Mesothelial cell of epicardium (in vitro differentiated cells): ENCODE results near the gene YBEY. TPM values are rescaled to one million over a fixed set of nuclear protein-coding genes. Genes with fewer than 3 reads are reported as not detected.

Source experiments
- DNase-seq, 2 experiments: peaks; one replicate each; pipeline ENCODE4 v3.0.0; 2021; ENCODE audit warnings: low spot score in 2 of 2; ENCODE audit not compliant: unreplicated experiment in 2 of 2
- H3K27ac Mint-ChIP-seq: 2 replicates; pipeline ENCODE4 v1.8.0; 2021; ENCODE audit warnings: mixed read lengths
- H3K27me3 Mint-ChIP-seq: 2 replicates; pipeline ENCODE4 v1.8.0; 2021; ENCODE audit warnings: low read depth, mixed read lengths
- H3K36me3 Mint-ChIP-seq: 2 replicates; pipeline ENCODE4 v1.8.0; 2021; ENCODE audit warnings: mixed read lengths
- H3K4me1 Mint-ChIP-seq: 2 replicates; pipeline ENCODE4 v1.8.0; 2021; ENCODE audit warnings: mixed read lengths
- H3K4me3 Mint-ChIP-seq: 2 replicates; pipeline ENCODE4 v1.8.0; 2021; ENCODE audit warnings: mild to moderate bottlenecking, moderate library complexity, mixed read lengths
- H3K9me3 Mint-ChIP-seq: 2 replicates; pipeline ENCODE4 v1.8.0; 2021; ENCODE audit warnings: mixed read lengths
- CTCF ChIP-seq: fragments of 200-600 bp; sonication (generic); IDR thresholded peaks from one replicate; pipeline ENCODE4 v1.5.0; 2021; ENCODE audit warnings: antibody characterized with exemption; ENCODE audit not compliant: unreplicated experiment
- total RNA-seq: library from RNA; stranded (reverse); gene quantifications from 3 replicates; pipeline ENCODE4 v1.2.1, GENCODE V29; 2021

The YBEY gene
- total RNA-seq, 1 donor from 2014 or later, result 18.4 TPM

DNA sequence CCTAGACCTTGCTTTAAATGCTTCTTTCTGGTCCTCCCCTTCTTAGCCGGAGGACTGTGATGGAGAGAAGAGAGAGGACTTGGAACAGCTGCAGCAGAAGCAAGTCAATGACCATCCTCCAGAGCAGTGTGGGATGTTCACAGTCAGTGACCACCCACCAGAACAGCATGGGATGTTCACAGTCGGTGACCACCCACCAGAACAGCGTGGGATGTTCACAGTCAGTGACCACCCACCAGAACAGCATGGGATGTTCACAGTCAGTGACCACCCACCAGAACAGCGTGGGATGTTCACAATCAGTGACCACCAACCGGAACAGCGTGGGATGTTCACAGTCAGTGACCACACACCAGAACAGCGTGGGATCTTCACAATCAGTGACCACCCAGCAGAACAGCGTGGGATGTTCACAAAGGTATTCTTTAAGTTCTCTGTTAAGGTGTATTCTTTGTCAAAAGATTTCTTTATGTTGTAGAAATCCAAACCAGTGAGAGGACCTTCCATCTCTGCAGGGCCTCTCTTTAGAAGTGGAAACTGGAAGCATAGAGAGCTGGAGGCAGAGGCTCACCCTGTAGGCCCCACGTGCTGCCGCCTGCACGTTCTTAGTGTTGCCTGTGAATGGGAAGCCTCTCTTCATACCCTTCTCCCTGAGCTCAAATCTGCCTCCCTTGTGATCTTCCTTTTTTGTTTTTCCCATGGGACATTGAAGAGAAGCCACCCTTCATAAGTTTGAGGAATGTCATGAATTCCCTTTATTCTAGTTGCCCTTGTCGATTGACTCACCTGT lies 48.4 kb downstream of the YBEY start:
- Mint-ChIP-seq H3K9me3 (no peaks in the 10 kb centered on the region), H3K4me1 (no peaks in the 10 kb centered on the region), H3K27me3 (no peaks in the 10 kb centered on the region), H3K36me3 (peaks cover 30% of the 10 kb centered on the region), H3K27ac (no peak overlapping the region), H3K4me3 (no peak overlapping the region)
- TF ChIP-seq CTCF, result no peak
- no peak for DNase-seq

- Mint-ChIP-seq H3K9me3 (no peaks in the 10 kb centered on the region), H3K36me3 (peaks cover 40% of the 10 kb centered on the region), H3K27ac (no peak overlapping the region), H3K27me3 (no peaks in the 10 kb centered on the region), H3K4me3 (no peak overlapping the region), H3K4me1 (no peaks in the 10 kb centered on the region)
- TF ChIP-seq CTCF, result no peak
- DNase-seq, result no peak
Measured at GRCh38 chr21:46336603-46337002, 50.5 kb downstream of the YBEY start.

DNA sequence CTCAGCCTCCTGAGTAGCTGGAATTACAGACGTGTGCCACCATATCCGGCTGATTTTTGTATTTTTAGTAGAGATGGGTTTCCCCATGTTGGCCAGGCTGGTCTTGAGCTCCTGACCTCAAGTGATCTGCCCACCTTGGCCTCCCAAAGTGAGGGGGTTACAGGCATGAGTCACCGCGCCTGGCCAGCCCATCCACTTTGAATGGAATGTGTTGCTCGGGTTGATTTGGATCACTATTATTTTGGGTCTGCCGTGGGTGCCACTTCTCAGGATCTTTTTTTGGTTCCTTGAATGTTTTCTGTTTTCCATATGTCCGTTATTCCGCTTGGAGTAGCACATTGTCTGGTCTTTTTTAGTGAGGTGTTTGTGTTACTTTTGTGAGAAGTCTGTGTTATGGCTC lies 54.9 kb downstream of the YBEY start:
- TF ChIP-seq CTCF, result no peak
- H3K4me3 Mint-ChIP-seq, result no peak overlapping the region
- H3K9me3 Mint-ChIP-seq, result no peaks in the 10 kb centered on the region
- H3K27me3 Mint-ChIP-seq, result no peaks in the 10 kb centered on the region
- H3K36me3 Mint-ChIP-seq, result peaks cover 43% of the 10 kb centered on the region
- H3K4me1 Mint-ChIP-seq, result no peaks in the 10 kb centered on the region
- no peak for DNase-seq
- H3K27ac Mint-ChIP-seq, result no peak overlapping the region

DNA sequence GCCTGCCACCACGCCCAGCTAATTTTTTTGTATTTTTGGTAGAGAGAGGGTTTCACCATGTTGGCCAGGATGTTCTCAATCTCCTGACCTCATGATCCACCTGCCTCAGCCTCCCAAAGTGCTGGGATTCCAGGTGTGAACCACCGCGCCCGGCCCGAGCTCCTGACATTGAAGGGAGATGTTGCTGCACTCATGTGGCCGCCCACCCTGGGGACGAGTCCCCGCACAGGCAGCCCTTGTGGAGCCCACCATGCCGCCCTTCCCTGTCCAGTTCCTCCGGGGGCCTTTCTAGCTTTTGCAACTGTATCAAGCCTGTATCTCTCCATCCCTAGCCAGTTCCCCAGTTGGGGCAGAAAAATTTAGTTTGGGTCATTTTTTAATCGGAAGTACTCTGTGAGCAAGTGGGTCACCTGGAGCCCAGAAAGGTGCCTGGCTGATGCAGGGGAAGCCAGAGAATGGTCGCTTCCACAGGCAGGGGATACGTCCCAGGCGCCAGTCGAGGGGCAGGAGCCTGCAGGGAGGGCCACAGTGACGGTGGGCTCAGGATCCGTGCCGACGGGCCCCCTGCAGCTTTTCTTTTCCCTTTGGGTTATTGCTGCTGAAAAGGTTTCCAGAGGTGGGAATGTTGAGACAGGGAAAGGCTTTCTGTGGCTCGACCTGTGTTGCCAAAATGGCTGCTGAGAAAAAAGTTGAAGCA lies 58.2 kb downstream of the YBEY start:
- no peaks in the 10 kb centered on the region for H3K9me3 Mint-ChIP-seq
- H3K4me1 Mint-ChIP-seq, result no peaks in the 10 kb centered on the region
- no peak overlapping the region for H3K4me3 Mint-ChIP-seq
- peaks cover 37% of the 10 kb centered on the region for H3K36me3 Mint-ChIP-seq
- TF ChIP-seq CTCF, result no peak
- no peaks in the 10 kb centered on the region for H3K27me3 Mint-ChIP-seq
- no peak overlapping the region for H3K27ac Mint-ChIP-seq
- no peak for DNase-seq

- Mint-ChIP-seq H3K27ac (no peak overlapping the region), H3K4me3 (no peak overlapping the region), H3K9me3 (no peaks in the 10 kb centered on the region), H3K4me1 (no peaks in the 10 kb centered on the region), H3K27me3 (no peaks in the 10 kb centered on the region), H3K36me3 (peaks cover 32% of the 10 kb centered on the region)
- no peak for DNase-seq
- TF ChIP-seq CTCF, result no peak
Measured at GRCh38 chr21:46345861-46346260, 59.7 kb downstream of the YBEY start.
